Karpas-422 (cell line): ENCODE measurements around the gene ATP8B4. TPM values are rescaled to one million over a fixed set of nuclear protein-coding genes. Genes with fewer than 3 reads are reported as not detected.

ENCODE experiments used
- DNase-seq: peaks from one replicate; pipeline ENCODE4 v3.0.0-alpha.2; 2015
- H2AFZ ChIP-seq: fragments of 200-600 bp; sonication (generic); 2 replicates; pipeline ENCODE4 v1.6.1; 2014; ENCODE audit warnings: antibody characterized with exemption, low read length, mixed read lengths
- H3K27ac ChIP-seq: fragments of 200-600 bp; sonication (generic); 2 replicates; pipeline ENCODE4 v1.5.1; 2014; ENCODE audit warnings: mild to moderate bottlenecking, low read length, moderate library complexity
- H3K27me3 ChIP-seq: fragments of 200-600 bp; sonication (generic); 2 replicates; pipeline ENCODE4 v1.6.1; 2014; ENCODE audit warnings: low read length, mixed read lengths
- H3K36me3 ChIP-seq: fragments of 200-600 bp; sonication (generic); 2 replicates; pipeline ENCODE4 v1.6.1; 2014; ENCODE audit warnings: low read length, mixed read lengths; ENCODE audit not compliant: insufficient read depth
- H3K4me1 ChIP-seq: fragments of 200-600 bp; sonication (generic); 2 replicates; pipeline ENCODE4 v1.6.1; 2014; ENCODE audit warnings: mild to moderate bottlenecking, low read length, mixed read lengths
- H3K4me2 ChIP-seq: fragments of 200-600 bp; sonication (generic); 2 replicates; pipeline ENCODE4 v1.6.1; 2014; ENCODE audit warnings: low read length, low read depth, mild to moderate bottlenecking; ENCODE audit not compliant: poor library complexity, severe bottlenecking
- H3K4me3 ChIP-seq: fragments of 200-600 bp; sonication (generic); 2 replicates; pipeline ENCODE4 v1.5.1; 2014; ENCODE audit warnings: mild to moderate bottlenecking, antibody characterized with exemption, low read length, mixed read lengths
- H3K79me2 ChIP-seq: fragments of 200-600 bp; sonication (generic); 2 replicates; pipeline ENCODE4 v1.6.1; 2014; ENCODE audit warnings: mild to moderate bottlenecking, low read length, mixed read lengths
- H3K9ac ChIP-seq: fragments of 200-600 bp; sonication (generic); 2 replicates; pipeline ENCODE4 v1.6.0; 2014; ENCODE audit warnings: low read length
- H3K9me2 ChIP-seq: fragments of 200-600 bp; sonication (generic), shearing (Covaris generic); replicated peaks from 2 replicates; pipeline ENCODE4 v1.6.0; 2014; ENCODE audit warnings: mild to moderate bottlenecking, low read length, moderate library complexity; ENCODE audit not compliant: insufficient read depth
- H3K9me3 ChIP-seq: fragments of 300-700, 200-600 bp; sonication (generic); 2 replicates; pipeline ENCODE4 v1.6.1; 2014; ENCODE audit warnings: low read length, mixed read lengths
- H4K20me1 ChIP-seq: fragments of 200-600 bp; sonication (generic); 2 replicates; pipeline ENCODE4 v1.6.1; 2014; ENCODE audit warnings: mild to moderate bottlenecking, antibody characterized with exemption, low read length, low read depth; ENCODE audit not compliant: insufficient read depth
- total RNA-seq: library from RNA; depleted of rRNA; stranded (reverse); fragments of >200 nt; shearing (Covaris generic); gene quantifications from 2 replicates; pipeline ENCODE4 v1.2.3, GENCODE V29; 2014; ENCODE audit warnings: low replicate concordance

The ATP8B4 gene
- total RNA-seq, 1 experiment from 2014 or later, result not detected

DNA sequence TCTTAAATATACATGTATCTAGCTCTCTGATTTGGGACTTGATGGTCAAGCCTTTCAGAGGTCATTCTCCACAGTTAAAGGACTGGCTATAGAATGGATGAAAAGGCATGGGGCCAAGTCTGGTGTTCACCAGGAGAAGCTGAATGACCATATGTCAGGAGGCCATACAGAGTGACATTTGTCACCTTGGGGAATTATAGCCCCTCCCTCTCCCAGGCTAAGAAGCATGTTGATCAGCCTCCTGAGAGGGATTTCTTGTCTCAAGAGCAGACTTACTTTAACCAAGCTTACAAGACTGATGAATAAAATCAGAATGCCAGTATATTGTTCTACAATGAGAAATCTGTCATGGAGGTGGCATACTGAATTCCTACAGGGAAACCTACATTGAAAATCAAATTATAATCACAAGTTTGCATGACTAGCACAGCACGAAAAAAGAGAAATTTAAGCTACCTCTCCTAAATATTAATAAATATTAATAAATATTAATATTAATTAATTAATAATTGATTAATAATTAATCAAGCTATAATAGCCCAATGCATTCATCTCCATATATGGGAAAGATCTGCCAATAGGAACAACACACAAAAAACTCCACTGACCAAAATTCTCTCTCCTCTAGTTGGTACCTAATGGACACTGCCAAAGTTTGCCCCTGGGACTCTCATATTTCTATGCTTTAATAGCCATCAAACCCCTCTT lies 47.3 kb downstream of the ATP8B4 start:
- Histone ChIP-seq H3K9me2 (no peaks in the 10 kb centered on the region), H3K27ac (no peak overlapping the region), H3K27me3 (no peaks in the 10 kb centered on the region), H4K20me1 (no peaks in the 10 kb centered on the region), H3K79me2 (no peaks in the 10 kb centered on the region), H3K9ac (no peak overlapping the region), H3K4me2 (no peak overlapping the region), H3K4me1 (no peaks in the 10 kb centered on the region), H3K4me3 (no peak overlapping the region), H3K36me3 (no peaks in the 10 kb centered on the region), H2AFZ (no peak overlapping the region), H3K9me3 (no peaks in the 10 kb centered on the region)
- DNase-seq, result no peak

DNA sequence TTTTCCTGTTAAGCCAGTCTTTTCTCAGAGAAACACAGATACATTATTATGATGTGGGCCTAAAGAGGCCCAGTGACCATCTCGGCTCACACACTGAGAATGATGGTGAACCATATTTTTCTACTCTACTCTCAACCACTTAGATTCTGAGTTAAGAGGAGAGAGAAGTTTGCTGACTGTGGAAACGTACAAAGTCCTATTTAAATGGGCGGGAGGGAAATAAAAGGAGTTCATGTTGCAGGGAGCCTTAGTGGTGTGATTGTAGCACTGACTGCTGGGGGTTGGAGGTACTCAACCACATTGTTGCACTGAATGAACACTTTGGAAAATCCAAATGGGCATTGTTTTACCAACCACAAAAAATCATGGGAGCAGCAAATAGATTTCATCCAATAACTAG lies 51.0 kb downstream of the ATP8B4 start:
- H3K27me3 ChIP-seq, result no peaks in the 10 kb centered on the region
- no peaks in the 10 kb centered on the region for H4K20me1 ChIP-seq
- H3K4me1 ChIP-seq, result no peaks in the 10 kb centered on the region
- H3K9me2 ChIP-seq, result no peaks in the 10 kb centered on the region
- no peak overlapping the region for H3K4me2 ChIP-seq
- H3K4me3 ChIP-seq, result no peak overlapping the region
- H3K9me3 ChIP-seq, result no peaks in the 10 kb centered on the region
- no peak for DNase-seq
- H2AFZ ChIP-seq, result no peak overlapping the region
- H3K27ac ChIP-seq, result no peak overlapping the region
- H3K9ac ChIP-seq, result no peak overlapping the region
- H3K79me2 ChIP-seq, result no peaks in the 10 kb centered on the region
- H3K36me3 ChIP-seq, result no peaks in the 10 kb centered on the region

GRCh38 chr15:50067254-50067653 lies 51.8 kb downstream of the ATP8B4 start:
- Histone ChIP-seq H3K27me3 (no peaks in the 10 kb centered on the region), H4K20me1 (no peaks in the 10 kb centered on the region), H2AFZ (no peak overlapping the region), H3K36me3 (no peaks in the 10 kb centered on the region), H3K4me3 (no peak overlapping the region), H3K9ac (no peak overlapping the region), H3K4me2 (no peak overlapping the region), H3K79me2 (no peaks in the 10 kb centered on the region), H3K27ac (no peak overlapping the region), H3K9me2 (no peaks in the 10 kb centered on the region), H3K4me1 (no peaks in the 10 kb centered on the region), H3K9me3 (no peaks in the 10 kb centered on the region)
- DNase-seq, result no peak

GRCh38 chr15:50066666-50067065 lies 52.4 kb downstream of the ATP8B4 start:
- Histone ChIP-seq H3K36me3 (no peaks in the 10 kb centered on the region), H3K9me2 (no peaks in the 10 kb centered on the region), H3K4me1 (no peaks in the 10 kb centered on the region), H2AFZ (no peak overlapping the region), H4K20me1 (no peaks in the 10 kb centered on the region), H3K27me3 (no peaks in the 10 kb centered on the region), H3K4me3 (no peak overlapping the region), H3K4me2 (no peak overlapping the region), H3K9me3 (no peaks in the 10 kb centered on the region), H3K9ac (no peak overlapping the region), H3K79me2 (no peaks in the 10 kb centered on the region), H3K27ac (no peak overlapping the region)
- no peak for DNase-seq

DNA sequence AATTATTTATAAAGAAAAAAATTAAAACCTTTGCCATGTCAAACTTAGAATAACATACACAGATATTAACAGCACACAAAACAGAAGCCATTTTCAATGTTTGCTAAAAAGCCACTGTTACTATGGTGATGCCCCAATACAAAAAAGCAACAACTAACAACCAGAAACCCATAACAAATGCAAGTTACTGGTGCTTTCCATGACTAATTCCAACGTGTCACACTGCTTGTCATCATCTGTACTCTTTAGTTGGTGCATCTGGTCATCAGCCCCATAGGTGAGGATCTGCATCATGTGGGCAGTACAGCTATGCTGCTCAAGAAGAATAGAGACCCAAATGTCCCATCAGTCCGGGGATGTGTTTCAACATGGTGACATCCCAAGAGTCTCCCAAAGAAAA lies 52.8 kb downstream of the ATP8B4 start:
- no peaks in the 10 kb centered on the region for H3K9me3 ChIP-seq
- H3K4me3 ChIP-seq, result no peak overlapping the region
- no peak overlapping the region for H3K4me2 ChIP-seq
- H3K79me2 ChIP-seq, result no peaks in the 10 kb centered on the region
- no peak overlapping the region for H3K9ac ChIP-seq
- no peak overlapping the region for H2AFZ ChIP-seq
- H3K27ac ChIP-seq, result no peak overlapping the region
- no peaks in the 10 kb centered on the region for H3K36me3 ChIP-seq
- DNase-seq, result no peak
- no peaks in the 10 kb centered on the region for H3K27me3 ChIP-seq
- H3K4me1 ChIP-seq, result no peaks in the 10 kb centered on the region
- no peaks in the 10 kb centered on the region for H3K9me2 ChIP-seq
- H4K20me1 ChIP-seq, result no peaks in the 10 kb centered on the region

DNA sequence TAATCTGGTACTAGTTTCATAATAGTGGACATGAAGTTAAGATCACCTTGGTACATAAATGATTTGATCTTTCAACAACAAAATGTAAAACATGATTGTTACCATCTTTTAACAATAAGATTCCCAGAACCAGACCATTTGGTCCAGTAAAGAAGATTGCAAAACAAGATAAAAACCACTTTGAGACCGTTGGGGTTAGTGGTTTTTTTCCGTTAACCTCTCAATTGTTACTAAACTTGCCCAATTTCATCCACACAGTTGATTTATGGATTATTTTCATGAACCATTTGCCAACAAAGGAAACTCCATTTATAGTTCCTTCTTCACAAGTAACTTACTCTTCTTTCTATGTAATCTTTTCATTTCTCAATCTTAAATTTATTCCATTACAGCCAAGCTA lies 53.8 kb downstream of the ATP8B4 start:
- Histone ChIP-seq H3K27me3 (no peaks in the 10 kb centered on the region), H3K4me3 (no peak overlapping the region), H2AFZ (no peak overlapping the region), H3K9ac (no peak overlapping the region), H3K79me2 (no peaks in the 10 kb centered on the region), H3K4me2 (no peak overlapping the region), H3K9me3 (no peaks in the 10 kb centered on the region), H3K4me1 (no peaks in the 10 kb centered on the region), H3K27ac (no peak overlapping the region), H3K36me3 (no peaks in the 10 kb centered on the region), H4K20me1 (no peaks in the 10 kb centered on the region), H3K9me2 (no peaks in the 10 kb centered on the region)
- no peak for DNase-seq

DNA sequence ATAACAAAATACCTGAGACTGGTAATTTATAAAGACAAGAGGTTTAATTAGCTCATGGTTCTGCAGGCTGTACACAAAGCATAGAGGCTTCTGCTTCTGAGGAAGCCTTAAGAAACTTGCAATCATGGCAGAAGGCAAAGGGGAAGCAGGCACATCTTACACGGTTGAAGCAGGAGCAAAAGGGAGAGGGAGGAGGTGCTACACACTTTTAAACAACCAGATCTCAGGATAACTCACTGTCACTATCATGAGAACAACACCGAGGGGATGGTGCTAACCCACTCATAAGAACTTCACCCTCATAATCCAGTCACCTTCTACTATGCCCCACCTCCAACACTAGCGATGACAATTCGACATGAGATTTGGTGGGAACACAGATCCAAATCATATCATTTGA lies 54.4 kb downstream of the ATP8B4 start:
- Histone ChIP-seq H3K9ac (no peak overlapping the region), H3K79me2 (no peaks in the 10 kb centered on the region), H2AFZ (no peak overlapping the region), H3K4me1 (no peaks in the 10 kb centered on the region), H3K36me3 (no peaks in the 10 kb centered on the region), H3K9me2 (no peaks in the 10 kb centered on the region), H3K4me3 (no peak overlapping the region), H3K9me3 (no peaks in the 10 kb centered on the region), H3K27ac (no peak overlapping the region), H4K20me1 (no peaks in the 10 kb centered on the region), H3K27me3 (no peaks in the 10 kb centered on the region), H3K4me2 (no peak overlapping the region)
- DNase-seq, result no peak

DNA sequence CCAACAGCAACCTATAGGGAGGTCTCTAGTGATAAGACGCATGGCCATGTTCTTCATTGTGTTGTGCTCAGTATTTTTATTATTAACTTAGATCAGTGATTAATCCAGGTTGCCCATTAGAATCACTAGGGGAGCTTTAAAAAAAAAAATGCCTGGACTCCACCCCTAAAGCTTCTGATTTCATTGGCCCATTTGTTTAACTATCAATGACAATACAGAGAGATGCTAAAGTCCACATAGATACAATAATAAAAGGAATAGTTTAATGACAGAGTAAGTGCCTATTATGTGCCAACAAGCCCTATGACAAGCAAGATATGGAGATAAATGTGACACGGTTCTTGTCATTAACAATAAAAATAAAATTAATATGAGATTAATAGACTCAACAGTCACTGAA lies 55.8 kb downstream of the ATP8B4 start:
- Histone ChIP-seq H3K9me2 (no peaks in the 10 kb centered on the region), H4K20me1 (no peaks in the 10 kb centered on the region), H3K27me3 (no peaks in the 10 kb centered on the region), H3K9ac (no peak overlapping the region), H3K4me2 (no peak overlapping the region), H3K4me1 (no peaks in the 10 kb centered on the region), H3K4me3 (no peak overlapping the region), H3K27ac (no peak overlapping the region), H2AFZ (no peak overlapping the region), H3K9me3 (no peaks in the 10 kb centered on the region), H3K79me2 (no peaks in the 10 kb centered on the region), H3K36me3 (no peaks in the 10 kb centered on the region)
- DNase-seq, result no peak
